HepG2 (cell line): ENCODE data around the gene NABP1. TPM values are rescaled to one million over a fixed set of nuclear protein-coding genes. Genes with fewer than 3 reads are reported as not detected.
A peak's percentile ranks its signal among the peaks of the same experiment; 100 is the strongest.

Experiments used
- CHCHD3 ChIP-seq: sonication (generic); formaldehyde crosslinking; IDR thresholded peaks from 2 replicates; pipeline ENCODE4 v1.8.0; 2022; ENCODE audit warnings: mild to moderate bottlenecking, missing genetic modification reagents, moderate library complexity
- FOSL2 ChIP-seq: sonication (generic); formaldehyde crosslinking; IDR thresholded peaks from 2 replicates; pipeline ENCODE4 v1.4.0; 2020; ENCODE audit warnings: missing genetic modification reagents
- GMEB1 ChIP-seq: sonication (generic); formaldehyde crosslinking; IDR thresholded peaks from 2 replicates; pipeline ENCODE4 v1.5.1; 2020; ENCODE audit warnings: missing genetic modification reagents, mild to moderate bottlenecking, borderline replicate concordance
- NCOA2 ChIP-seq: sonication (generic); formaldehyde crosslinking; IDR thresholded peaks from 2 replicates; pipeline ENCODE4 v1.8.0; 2022; ENCODE audit warnings: inconsistent platforms
- PRPF4 ChIP-seq: fragments of 200-400 bp; formaldehyde crosslinking; IDR thresholded peaks from 2 replicates; pipeline ENCODE4 v1.6.1; 2016; ENCODE audit warnings: low read length, low read depth; ENCODE audit not compliant: poor library complexity, severe bottlenecking
- SP5 ChIP-seq: IDR thresholded peaks from 2 replicates; pipeline ENCODE4 v1.6.1; 2016; ENCODE audit warnings: low read depth, borderline replicate concordance
- ZFP82 ChIP-seq: sonication (generic); formaldehyde crosslinking; IDR thresholded peaks from 2 replicates; pipeline ENCODE4 v1.5.1; 2020; ENCODE audit warnings: mild to moderate bottlenecking, missing genetic modification reagents, borderline replicate concordance
- ZNF678 ChIP-seq: sonication (generic); formaldehyde crosslinking; IDR thresholded peaks from 2 replicates; pipeline ENCODE4 v1.4.0; 2020; ENCODE audit warnings: mild to moderate bottlenecking, missing genetic modification reagents
- ZNF691 ChIP-seq: sonication (generic); formaldehyde crosslinking; IDR thresholded peaks from 2 replicates; pipeline ENCODE4 v1.4.0; 2020; ENCODE audit warnings: missing genetic modification reagents, low read depth, mild to moderate bottlenecking, borderline replicate concordance
- ZNF770 ChIP-seq: sonication (generic); formaldehyde crosslinking; IDR thresholded peaks from 2 replicates; pipeline ENCODE4 v1.5.0; 2020; ENCODE audit warnings: mild to moderate bottlenecking, missing genetic modification reagents
- polyA plus RNA-seq, 8 experiments: library from polyadenylated mRNA; depleted of rRNA in 3 of 8; stranded (reverse) in 7 of 8; unstranded in 1 of 8; fragments of >200 nt; fragmentation: Illumina TruSeq in 4 of 8; extraction: Trizol in 4 of 8; gene quantifications; 2 replicates each; pipeline versions ENCODE4 v1.2.1 to v1.2.3, GENCODE V29; 2011 to 2016; ENCODE audit warnings: low read depth in 4 of 8, missing spikeins in 1 of 8, mixed read lengths in 1 of 8; ENCODE audit not compliant: insufficient read depth in 1 of 8
- total RNA-seq, 5 experiments: library from RNA; depleted of rRNA; stranded (reverse); fragments of >200 nt; fragmentation: Illumina TruSeq; extraction: Trizol; gene quantifications; 2 replicates each; pipeline ENCODE4 v1.2.3, GENCODE V29; 2016; ENCODE audit warnings: low read depth in 1 of 5

The NABP1 gene
- total and polyA plus RNA-seq, 2 of the 13 experiments (the other 11 are each of a cell fraction or from before 2014, with no cell fraction given): 14.9 to 19.8 TPM

- TF ChIP-seq GMEB1 (CRISPR knock-in tag) (no peak), ZNF691 (CRISPR knock-in tag) (no peak), CHCHD3 (no peak), FOSL2 (CRISPR knock-in tag) (peak; percentile 44; the same call in 1 of the 2 replicates), ZFP82 (CRISPR knock-in tag) (no peak), SP5 (CRISPR knock-in tag) (no peak), ZNF770 (CRISPR knock-in tag) (no peak), NCOA2 (CRISPR knock-in tag) (0 out of 2 replicates have a peak, but pooled peaks have one; percentile 21), ZNF678 (CRISPR knock-in tag) (no peak), PRPF4 (no peak)
- TF ChIP-seq, all 625 proteins: peak for 15
These were observed 14.0 kb downstream of the NABP1 start (continued) for GRCh38 chr2:191691898-191692297.
